Islet of Langerhans (tissue), 1 donor: Measurements from ENCODE around the gene MPHOSPH9.

Experiments used
- FAIRE-seq: peaks from one replicate; lab custom pipeline; 2011; peaks lifted over from hg19 to GRCh38; lab: Jason Lieb, UNC

MPHOSPH9 gene

GRCh38 chr12:123232807-123233504 is at the start of gene MPHOSPH9, which contains the start of gene MTRFR:
MPHOSPH9 (minus strand) TSS chr12:123233141; CDS start chr12:123230364, 2,777 bp downstream.
MTRFR (plus strand) TSS chr12:123233436; CDS start chr12:123253675, 20,239 bp downstream.
- FAIRE-seq = peak; percentile 92

- no peak for FAIRE-seq
Observed at GRCh38 chr12:123282111-123282510, 49.2 kb upstream of the MPHOSPH9 start.

GRCh38 chr12:123280971-123281370 is 48.0 kb upstream of the MPHOSPH9 start:
- FAIRE-seq = no peak

GRCh38 chr12:123278101-123278627 is 45.2 kb upstream of the MPHOSPH9 start:
- FAIRE-seq = no peak

GRCh38 chr12:123273166-123273565 is 40.2 kb upstream of the MPHOSPH9 start:
- no peak for FAIRE-seq

GRCh38 chr12:123271001-123271668 is 38.2 kb upstream of the MPHOSPH9 start:
- FAIRE-seq = no peak

GRCh38 chr12:123270214-123271000 is 37.5 kb upstream of the MPHOSPH9 start:
- FAIRE-seq = no peak

- FAIRE-seq = no peak
Observed at GRCh38 chr12:123269896-123270213, 36.9 kb upstream of the MPHOSPH9 start.

- FAIRE-seq = no peak
Observed at GRCh38 chr12:123269395-123269892, 36.5 kb upstream of the MPHOSPH9 start.

- FAIRE-seq = no peak
Observed at GRCh38 chr12:123268850-123269249, 35.9 kb upstream of the MPHOSPH9 start.

- no peak for FAIRE-seq
Observed at GRCh38 chr12:123267991-123268843, 35.3 kb upstream of the MPHOSPH9 start.

- FAIRE-seq = no peak
Observed at GRCh38 chr12:123267335-123267920, 34.5 kb upstream of the MPHOSPH9 start.

- no peak for FAIRE-seq
Observed at GRCh38 chr12:123266679-123267277, 33.8 kb upstream of the MPHOSPH9 start.

GRCh38 chr12:123265851-123266678 is 33.1 kb upstream of the MPHOSPH9 start:
- no peak for FAIRE-seq

- FAIRE-seq = no peak
Observed at GRCh38 chr12:123264642-123265041, 31.7 kb upstream of the MPHOSPH9 start.

- FAIRE-seq = no peak
Observed at GRCh38 chr12:123263196-123263817, 30.4 kb upstream of the MPHOSPH9 start.

- no peak for FAIRE-seq
Observed at GRCh38 chr12:123261196-123261595, 28.3 kb upstream of the MPHOSPH9 start.

GRCh38 chr12:123260081-123260480 is 27.1 kb upstream of the MPHOSPH9 start:
- FAIRE-seq = no peak

GRCh38 chr12:123258593-123258992 is 25.7 kb upstream of the MPHOSPH9 start:
- FAIRE-seq = no peak
